Endothelial cell of umbilical vein (primary cell): ENCODE measurements around the gene RNF186.

ENCODE experiments used
- GATA2 ChIP-seq: IDR thresholded peaks from 2 replicates; pipeline ENCODE4 v1.7.0; 2011; ENCODE audit warnings: low read depth, mild to moderate bottlenecking, moderate library complexity, mixed read lengths, low read length; ENCODE audit not compliant: insufficient read length, insufficient read depth
- MAX ChIP-seq: IDR thresholded peaks from 2 replicates; pipeline ENCODE4 v1.6.1; 2011; ENCODE audit not compliant: insufficient read depth, insufficient read length
- MYC ChIP-seq: IDR thresholded peaks from one replicate; pipeline ENCODE4 v1.6.1; 2011; ENCODE audit warnings: mild to moderate bottlenecking, low read depth, low read length
- POLR2A ChIP-seq: IDR thresholded peaks from 2 replicates; pipeline ENCODE4 v1.6.1; 2012; ENCODE audit warnings: low read depth, mild to moderate bottlenecking, control low read depth, low read length
- POLR2AphosphoS5 ChIP-seq: IDR thresholded peaks from 2 replicates; pipeline ENCODE4 v1.6.1; 2012; ENCODE audit warnings: low read depth, mild to moderate bottlenecking, control low read depth, low read length, moderate library complexity; ENCODE audit not compliant: insufficient read depth
- TF ChIP-seq, protein P1 (sequence below), 2 donors: IDR thresholded peaks; 1 replicate in 1 of 2; 2 replicates in 1 of 2; pipeline ENCODE4 v1.5.1; 2011; ENCODE audit warnings: low read length in 2 of 2, mild to moderate bottlenecking in 2 of 2, moderate library complexity in 2 of 2, control low read depth in 1 of 2, inconsistent platforms in 1 of 2, low read depth in 1 of 2; ENCODE audit not compliant: insufficient read depth in 1 of 2; ENCODE audit errors: extremely low read depth in 1 of 2

DNA sequence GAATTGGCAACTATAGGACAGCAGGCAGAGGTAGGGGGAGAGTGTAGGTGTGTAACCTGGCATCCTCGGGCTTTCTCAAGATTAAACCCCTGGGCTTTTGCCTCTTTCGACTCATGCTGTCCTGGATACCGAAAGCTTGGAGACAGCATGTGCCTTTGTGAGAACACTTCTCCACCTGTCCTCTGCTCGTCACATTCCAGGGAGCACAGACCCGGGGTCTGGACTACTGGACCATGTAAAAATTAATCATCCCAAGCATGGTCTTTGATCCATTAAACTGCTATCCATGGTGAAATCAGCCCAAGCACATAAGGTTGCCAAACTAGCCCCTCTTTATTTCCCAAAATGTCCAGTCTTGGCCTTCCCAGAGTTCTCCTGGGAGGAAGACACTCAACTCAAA is 9.0 kb upstream of the RNF186 start:
- TF ChIP-seq POLR2A (no peak), POLR2AphosphoS5 (no peak), MYC (no peak), GATA2 (no peak), MAX (no peak)
- TF ChIP-seq, protein P1, sequence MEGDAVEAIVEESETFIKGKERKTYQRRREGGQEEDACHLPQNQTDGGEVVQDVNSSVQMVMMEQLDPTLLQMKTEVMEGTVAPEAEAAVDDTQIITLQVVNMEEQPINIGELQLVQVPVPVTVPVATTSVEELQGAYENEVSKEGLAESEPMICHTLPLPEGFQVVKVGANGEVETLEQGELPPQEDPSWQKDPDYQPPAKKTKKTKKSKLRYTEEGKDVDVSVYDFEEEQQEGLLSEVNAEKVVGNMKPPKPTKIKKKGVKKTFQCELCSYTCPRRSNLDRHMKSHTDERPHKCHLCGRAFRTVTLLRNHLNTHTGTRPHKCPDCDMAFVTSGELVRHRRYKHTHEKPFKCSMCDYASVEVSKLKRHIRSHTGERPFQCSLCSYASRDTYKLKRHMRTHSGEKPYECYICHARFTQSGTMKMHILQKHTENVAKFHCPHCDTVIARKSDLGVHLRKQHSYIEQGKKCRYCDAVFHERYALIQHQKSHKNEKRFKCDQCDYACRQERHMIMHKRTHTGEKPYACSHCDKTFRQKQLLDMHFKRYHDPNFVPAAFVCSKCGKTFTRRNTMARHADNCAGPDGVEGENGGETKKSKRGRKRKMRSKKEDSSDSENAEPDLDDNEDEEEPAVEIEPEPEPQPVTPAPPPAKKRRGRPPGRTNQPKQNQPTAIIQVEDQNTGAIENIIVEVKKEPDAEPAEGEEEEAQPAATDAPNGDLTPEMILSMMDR (IDR thresholded peaks at IDR 0.05; ENCODE audit: extremely low read depth in 1 of 2, insufficient read depth in 1 of 2, low read depth in 1 of 2, low read length in 2 of 2), result no peak
